ENCODE measurements around the gene TIA1.
"Not testable (repeated sequence)": the region's sequence is repeated elsewhere in the genome, so short reads cannot be mapped to it uniquely, and the experiment has no call there.

Gene TIA1

GRCh38 chr2:70223305-70223704, 25.1 kb downstream of the TIA1 start:
- not testable (repeated sequence) for H3K4me3 ChIP-seq (ENCODE audit: low read depth, low read length)

DNA sequence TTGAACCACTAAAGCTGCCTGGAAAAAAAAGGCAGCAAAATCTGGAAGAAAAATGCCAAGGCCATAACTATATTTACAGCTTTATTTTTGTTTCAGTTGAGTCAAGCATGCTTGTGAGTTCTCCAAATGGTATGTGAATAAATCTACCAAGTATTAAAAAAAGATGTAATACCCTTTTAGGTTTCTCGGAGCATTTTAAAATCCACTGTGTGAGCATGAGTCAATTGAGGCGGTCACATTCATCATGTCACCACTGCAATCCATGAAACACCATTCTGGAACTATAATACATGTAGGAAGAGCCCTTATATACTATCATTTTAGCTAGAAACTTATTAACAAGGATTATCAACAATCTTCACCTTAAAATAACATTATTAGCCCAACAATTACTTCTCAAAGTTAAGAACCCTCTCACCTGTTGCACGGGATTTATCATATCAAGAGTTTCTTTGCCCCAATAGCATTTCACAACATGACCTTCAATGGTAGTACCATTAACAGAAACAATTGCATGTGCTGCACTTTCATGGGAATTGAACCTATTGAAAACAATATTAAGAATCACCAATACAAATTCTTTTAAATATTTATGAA, 33.4 kb downstream of the TIA1 start:
- H3K4me3 ChIP-seq (ENCODE audit: low read depth, low read length) = no peak overlapping the region

GRCh38 chr2:70214365-70214764, 34.1 kb downstream of the TIA1 start:
- H3K4me3 ChIP-seq (ENCODE audit: low read depth, low read length) = no peak overlapping the region

- no peak overlapping the region for H3K4me3 ChIP-seq (ENCODE audit: low read depth, low read length)
Observed at GRCh38 chr2:70212298-70212932, 36.0 kb downstream of the TIA1 start.

- no peak overlapping the region for H3K4me3 ChIP-seq (ENCODE audit: low read depth, low read length)
Observed at GRCh38 chr2:70211595-70211994, 36.8 kb downstream of the TIA1 start.

- no peak overlapping the region for H3K4me3 ChIP-seq (ENCODE audit: low read depth, low read length)
Observed at GRCh38 chr2:70204452-70204851, 44.0 kb downstream of the TIA1 start.

DNA sequence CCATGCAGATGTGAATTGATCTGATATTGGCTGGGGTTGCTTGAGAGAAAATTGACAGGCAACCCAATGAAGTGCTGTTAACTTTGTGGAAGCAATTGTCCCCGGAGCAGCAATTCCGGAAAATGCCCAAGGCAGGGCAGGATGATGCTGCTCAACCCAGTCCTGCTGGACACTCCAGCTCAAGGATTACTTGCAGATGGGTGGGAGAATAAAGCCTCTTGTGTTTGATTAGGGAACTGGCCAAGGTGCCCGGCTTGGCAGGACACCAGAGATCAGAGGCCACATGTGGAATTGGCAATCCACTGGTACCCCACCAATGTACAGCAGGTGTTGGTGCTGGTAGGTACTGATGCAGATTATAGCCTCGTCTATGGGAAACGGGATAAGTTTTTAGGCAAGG, 45.3 kb downstream of the TIA1 start:
- no peak overlapping the region for H3K4me3 ChIP-seq (ENCODE audit: low read depth, low read length)

GRCh38 chr2:70202236-70202806, 46.1 kb downstream of the TIA1 start:
- no peak overlapping the region for H3K4me3 ChIP-seq (ENCODE audit: low read depth, low read length)

DNA sequence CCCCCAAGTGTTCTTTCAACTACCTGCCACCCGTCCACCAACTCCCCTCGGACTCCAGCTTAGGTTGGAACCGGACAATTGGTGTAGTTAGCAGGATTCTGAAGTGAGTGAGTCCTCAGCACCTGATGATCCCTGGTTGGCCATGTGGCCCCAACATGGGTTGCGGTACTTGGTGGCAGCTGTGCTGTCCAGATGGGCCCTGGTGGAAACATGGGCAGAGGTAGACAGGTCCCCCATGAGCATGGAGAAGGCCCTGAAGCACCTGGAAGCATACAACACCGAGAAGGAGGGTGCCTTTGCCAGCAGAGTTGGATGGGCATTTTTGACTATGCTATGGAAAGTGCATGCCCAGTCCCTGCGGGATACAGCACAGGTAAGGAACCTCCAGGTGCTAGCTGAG, 46.6 kb downstream of the TIA1 start:
- H3K4me3 ChIP-seq (ENCODE audit: low read depth, low read length) = no peak overlapping the region

DNA sequence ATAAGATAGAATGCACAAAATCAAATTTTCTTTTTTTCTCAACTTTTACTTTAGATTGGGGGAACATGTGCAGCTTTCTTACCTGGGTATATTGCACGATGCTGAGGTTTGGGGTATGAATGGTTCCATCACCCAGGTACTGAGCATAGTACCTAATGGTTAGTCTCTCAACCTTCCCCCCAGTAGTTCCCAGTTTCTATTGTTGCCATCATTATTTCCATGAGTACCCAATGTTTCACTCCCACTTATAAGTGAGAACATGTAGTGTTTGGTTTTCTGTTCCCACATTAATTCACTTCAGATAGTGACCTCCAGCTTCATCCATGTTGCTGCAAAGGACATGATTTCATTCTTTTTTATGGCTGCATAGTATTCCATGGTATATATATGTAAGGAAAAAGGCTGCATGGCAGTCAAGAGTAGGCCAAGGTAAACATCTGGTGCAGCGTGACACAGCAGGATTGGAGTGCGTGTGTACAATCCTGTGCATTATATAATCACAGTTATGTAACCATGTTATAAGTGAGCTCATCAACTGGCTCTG, 47.1 kb downstream of the TIA1 start:
- no peak overlapping the region for H3K4me3 ChIP-seq (ENCODE audit: low read depth, low read length)

GRCh38 chr2:70199320-70199864, 49.0 kb downstream of the TIA1 start:
- H3K4me3 ChIP-seq (ENCODE audit: low read depth, low read length) = no peak overlapping the region

DNA sequence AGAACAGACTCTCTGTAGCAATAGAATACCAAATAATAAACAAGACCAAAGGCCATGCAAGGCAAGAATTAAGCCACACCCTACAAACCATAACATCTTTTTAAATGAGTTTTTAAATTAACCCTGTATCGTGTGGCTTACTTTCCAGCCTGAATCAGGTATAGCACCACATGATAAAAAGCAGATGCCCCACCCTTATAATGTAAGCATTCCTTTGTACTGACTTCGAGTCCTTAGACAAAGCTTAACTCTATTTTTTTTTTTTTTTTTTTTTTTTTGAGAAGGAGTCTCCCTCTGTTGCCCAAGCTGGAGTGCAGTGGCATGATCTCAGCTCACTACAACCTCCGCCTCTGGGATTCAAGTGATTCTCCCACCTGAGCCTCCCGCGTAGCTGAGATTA, 55.9 kb downstream of the TIA1 start:
- no peak overlapping the region for H3K4me3 ChIP-seq (ENCODE audit: low read depth, low read length)

DNA sequence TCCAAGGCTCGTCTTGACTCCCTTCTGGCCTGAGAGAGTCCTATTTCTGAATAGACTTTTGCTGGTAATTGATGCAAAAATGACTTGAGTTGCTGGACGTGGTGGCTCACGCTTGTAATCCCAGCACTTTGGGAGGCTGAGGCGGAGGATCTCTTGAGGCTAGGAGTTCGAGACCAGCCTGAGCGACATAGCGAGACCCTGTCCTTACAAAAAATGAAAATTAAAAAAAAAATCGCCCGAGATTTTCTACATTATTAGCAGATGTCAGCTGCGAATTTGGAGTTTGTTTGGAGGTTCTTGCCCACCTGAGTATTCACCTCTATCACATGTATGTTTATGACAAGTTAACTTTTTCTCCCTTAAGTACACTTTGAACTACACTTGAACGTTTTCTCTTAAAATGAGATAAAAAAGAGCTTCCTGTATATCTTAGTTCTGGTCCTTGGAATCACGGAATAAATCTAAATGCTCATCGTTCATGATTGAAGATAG, 57.1 kb downstream of the TIA1 start:
- no peak overlapping the region for H3K4me3 ChIP-seq (ENCODE audit: low read depth, low read length)

- peak within 1 kb of the TSS; percentile 98 for H3K4me3 ChIP-seq (ENCODE audit: low read depth, low read length)
Observed at GRCh38 chr2:70190418-70191243, 57.8 kb downstream of the TIA1 start, which contains the start of gene C2orf42. TSS of gene C2orf42 (minus strand) at chr2:70191019. CDS start at chr2:70181985, 9,034 bp downstream.

- no peak overlapping the region for H3K4me3 ChIP-seq (ENCODE audit: low read depth, low read length)
Observed at GRCh38 chr2:70188460-70188859, 60.0 kb downstream of the TIA1 start.

- H3K4me3 ChIP-seq (ENCODE audit: low read depth, low read length) = not testable (repeated sequence)
Observed at GRCh38 chr2:70187170-70187569, 61.3 kb downstream of the TIA1 start.

DNA sequence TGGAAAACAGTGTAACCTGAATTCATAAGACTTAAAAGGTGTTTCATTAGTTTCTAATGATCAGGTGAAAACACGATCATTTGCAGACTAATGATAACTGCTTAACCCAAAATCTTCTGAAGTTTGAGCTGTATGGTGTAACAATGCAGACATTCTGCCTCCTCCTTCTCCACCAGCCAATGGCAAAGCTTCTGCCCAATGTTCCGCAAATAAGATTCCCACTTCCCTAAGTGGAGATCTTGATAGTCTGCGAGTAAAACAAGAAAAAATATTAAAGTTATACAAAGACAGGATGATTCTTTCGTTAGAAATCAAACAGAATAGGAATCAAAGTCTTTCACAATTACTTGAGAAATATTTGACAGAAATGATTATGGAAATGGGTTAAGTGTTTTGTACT, 65.7 kb downstream of the TIA1 start:
- no peak overlapping the region for H3K4me3 ChIP-seq (ENCODE audit: low read depth, low read length)

DNA sequence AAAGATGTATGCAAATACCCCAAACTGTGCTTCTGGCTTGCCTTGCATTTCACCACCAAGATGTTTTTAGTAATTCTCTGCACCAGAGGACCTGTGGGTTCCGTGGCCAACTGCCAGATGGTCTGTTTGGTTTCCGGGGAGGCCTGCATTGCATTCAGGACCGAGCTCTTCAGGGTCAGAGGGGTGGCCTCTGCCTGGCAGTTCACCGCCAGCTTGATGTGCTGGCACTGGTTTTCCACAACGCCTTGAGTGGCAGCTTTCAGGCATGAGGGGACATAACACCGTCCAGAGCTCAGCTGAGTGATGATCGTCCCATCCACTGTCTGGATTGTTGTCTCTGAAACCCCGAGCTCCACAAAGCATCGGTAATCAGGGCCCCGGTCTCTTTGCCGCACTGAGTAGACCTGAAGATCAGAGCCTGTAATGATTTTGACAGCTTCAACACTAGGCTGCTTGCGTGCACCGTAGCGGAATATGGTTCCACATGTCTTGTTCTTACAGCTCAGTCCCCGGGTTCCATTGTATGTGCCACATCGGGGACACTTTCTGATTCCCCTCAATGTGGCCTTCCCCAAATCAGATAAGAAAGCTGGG, 67.0 kb downstream of the TIA1 start:
- no peak overlapping the region for H3K4me3 ChIP-seq (ENCODE audit: low read depth, low read length)

DNA sequence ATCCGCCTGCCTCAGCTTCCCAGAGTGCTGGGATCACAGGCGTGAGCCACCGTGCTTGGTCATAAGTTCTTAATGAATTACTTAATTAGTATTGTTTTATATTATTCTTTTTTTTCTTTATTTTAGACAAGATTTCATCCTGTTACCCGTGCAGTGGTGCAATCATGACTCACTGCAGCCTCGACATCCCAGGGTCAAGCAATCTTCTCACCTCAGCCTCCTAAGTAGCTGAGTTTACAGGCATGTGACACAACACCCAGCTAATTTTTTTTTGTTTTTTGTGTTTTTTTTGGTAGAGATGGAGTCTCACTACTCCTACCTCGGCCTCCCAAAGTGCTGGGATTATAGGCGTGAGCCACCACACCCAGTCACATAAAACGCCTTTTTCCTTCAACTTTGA, 74.9 kb downstream of the TIA1 start:
- H3K4me3 ChIP-seq (ENCODE audit: low read depth, low read length) = no peak overlapping the region

- H3K4me3 ChIP-seq (ENCODE audit: low read depth, low read length) = not testable (repeated sequence)
Observed at GRCh38 chr2:70169654-70170245, 78.7 kb downstream of the TIA1 start.
